ENCODE measurements around the gene APPL2. TPM values are rescaled to one million over a fixed set of nuclear protein-coding genes. Genes with fewer than 3 reads are reported as not detected.

APPL2 gene
- total and polyA plus RNA-seq, 2 donors (not counting 1 experiment from before 2014, with no cell fraction given): 20.5 to 58.3 TPM

DNA sequence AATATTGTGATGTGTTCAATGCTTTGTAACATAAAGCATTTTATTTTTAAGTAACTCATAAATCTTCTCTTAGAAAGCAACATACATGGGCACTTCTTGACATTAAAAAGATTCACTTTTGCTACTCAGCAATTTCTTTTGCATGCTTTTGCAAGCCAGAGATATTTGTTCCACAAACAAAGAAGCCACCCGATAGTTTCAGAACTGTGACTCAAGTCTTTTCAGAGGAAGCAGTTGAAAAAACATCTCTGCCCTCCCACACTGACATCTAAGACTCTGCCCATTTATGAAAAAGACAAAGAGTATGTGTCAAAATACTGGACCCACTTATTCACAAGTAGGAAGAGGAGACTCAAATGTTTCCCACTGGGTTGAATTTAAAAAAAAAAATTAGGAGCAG is 7.5 kb downstream of the APPL2 start:
- Mint-ChIP-seq H3K9me3 (ENCODE audit: insufficient read depth) (no peaks in the 10 kb centered on the region), H3K4me3 (no peak overlapping the region), H3K4me1 (peaks cover 29% of the 10 kb centered on the region), H3K27me3 (no peaks in the 10 kb centered on the region), H3K27ac (no peak overlapping the region)
- Histone ChIP-seq H3K4me3 (ENCODE audit: control extremely low read depth in 1 of 5, extremely low read depth in 1 of 5, insufficient read depth in 1 of 5, low read depth in 2 of 5, low read length in 4 of 5) (no peak overlapping the region), H3K27me3 (replicated peaks in 1 of 4; ENCODE audit: control extremely low read depth in 1 of 4, control insufficient read depth in 3 of 4, insufficient read depth in 4 of 4, low read length in 3 of 4) (no peaks in the 10 kb centered on the region), H3K27ac (ENCODE audit: low read length in 2 of 2) (no peak overlapping the region), H3K79me2 (ENCODE audit: control insufficient read depth, insufficient read depth, low read length) (peaks cover 62% of the 10 kb centered on the region), H3K4me2 (replicated peaks; ENCODE audit: low read depth, low read length, poor library complexity, severe bottlenecking) (no peak overlapping the region), H4K20me1 (ENCODE audit: control insufficient read depth, insufficient read depth, low read length, poor library complexity, severe bottlenecking) (peaks cover 15% of the 10 kb centered on the region), H3K9ac (ENCODE audit: low read length) (no peak overlapping the region), H3K36me3 (replicated peaks in 1 of 2; ENCODE audit: control extremely low read depth in 1 of 2, control insufficient read depth in 1 of 2, extremely low read depth in 1 of 2, insufficient read depth in 2 of 2, low read length in 1 of 2) (peaks cover 2 to 38% of the 10 kb centered on the region in 2 experiments), H2AFZ (ENCODE audit: insufficient read depth, low read depth, low read length, poor library complexity, severe bottlenecking) (no peak overlapping the region), H3K9me3 (ENCODE audit: control extremely low read depth in 1 of 3, control insufficient read depth in 2 of 3, insufficient read depth in 1 of 3, low read length in 2 of 3) (no peaks in the 10 kb centered on the region), H3K4me1 (ENCODE audit: control insufficient read depth in 2 of 2, insufficient read depth in 2 of 2, low read length in 2 of 2) (peaks cover 14 to 26% of the 10 kb centered on the region in 2 donors)
- ChIA-PET POLR2A (no interaction called here), CTCF (no interaction called here)
- 60% methylated on average over 1 of the region's 1 CpG for WGBS (ENCODE audit: insufficient coverage)
- DNase-seq (no peak), ATAC-seq (ENCODE audit: low read depth) (no peak)
- TF ChIP-seq EZH2 (IDR thresholded peaks at IDR 0.05; ENCODE audit: borderline replicate concordance, insufficient read depth, low read depth, low read length, poor library complexity, severe bottlenecking): no peak
- TF ChIP-seq, protein P1, sequence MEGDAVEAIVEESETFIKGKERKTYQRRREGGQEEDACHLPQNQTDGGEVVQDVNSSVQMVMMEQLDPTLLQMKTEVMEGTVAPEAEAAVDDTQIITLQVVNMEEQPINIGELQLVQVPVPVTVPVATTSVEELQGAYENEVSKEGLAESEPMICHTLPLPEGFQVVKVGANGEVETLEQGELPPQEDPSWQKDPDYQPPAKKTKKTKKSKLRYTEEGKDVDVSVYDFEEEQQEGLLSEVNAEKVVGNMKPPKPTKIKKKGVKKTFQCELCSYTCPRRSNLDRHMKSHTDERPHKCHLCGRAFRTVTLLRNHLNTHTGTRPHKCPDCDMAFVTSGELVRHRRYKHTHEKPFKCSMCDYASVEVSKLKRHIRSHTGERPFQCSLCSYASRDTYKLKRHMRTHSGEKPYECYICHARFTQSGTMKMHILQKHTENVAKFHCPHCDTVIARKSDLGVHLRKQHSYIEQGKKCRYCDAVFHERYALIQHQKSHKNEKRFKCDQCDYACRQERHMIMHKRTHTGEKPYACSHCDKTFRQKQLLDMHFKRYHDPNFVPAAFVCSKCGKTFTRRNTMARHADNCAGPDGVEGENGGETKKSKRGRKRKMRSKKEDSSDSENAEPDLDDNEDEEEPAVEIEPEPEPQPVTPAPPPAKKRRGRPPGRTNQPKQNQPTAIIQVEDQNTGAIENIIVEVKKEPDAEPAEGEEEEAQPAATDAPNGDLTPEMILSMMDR (IDR thresholded peaks at IDR 0.05): no peak
- intact Hi-C loops (cut with micrococcal nuclease): no loop called here

DNA sequence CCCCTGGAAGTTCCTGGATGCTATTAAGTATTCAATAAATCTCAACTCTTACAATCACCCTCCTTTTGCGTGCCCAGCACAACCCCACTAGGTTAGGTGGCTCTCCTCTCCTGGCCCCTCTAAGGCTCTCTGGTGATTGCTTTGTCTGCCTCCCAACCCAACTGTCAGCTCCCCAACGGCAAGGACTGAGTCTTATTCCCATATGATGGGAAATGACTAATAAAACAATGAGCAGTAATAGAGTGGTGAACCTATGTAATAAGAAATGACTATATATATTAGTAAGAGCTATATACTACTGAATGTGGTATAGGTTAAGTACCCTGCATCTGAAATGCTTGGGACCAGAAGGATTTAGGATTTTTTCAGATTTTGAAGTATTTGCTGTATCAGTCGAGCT is 8.1 kb downstream of the APPL2 start:
- no peaks in the 10 kb centered on the region for H3K9me3 ChIP-seq (ENCODE audit: control extremely low read depth in 1 of 3, control insufficient read depth in 2 of 3, insufficient read depth in 1 of 3, low read length in 2 of 3)
- H4K20me1 ChIP-seq (ENCODE audit: control insufficient read depth, insufficient read depth, low read length, poor library complexity, severe bottlenecking): peaks cover 19% of the 10 kb centered on the region
- no peak overlapping the region for H3K9ac ChIP-seq (ENCODE audit: low read length)
- Mint-ChIP-seq H3K4me1 (peaks cover 23% of the 10 kb centered on the region), H3K27ac (no peak overlapping the region), H3K27me3 (no peaks in the 10 kb centered on the region), H3K9me3 (ENCODE audit: insufficient read depth) (no peaks in the 10 kb centered on the region), H3K4me3 (no peak overlapping the region)
- ATAC-seq (ENCODE audit: low read depth) (no peak), DNase-seq (no peak)
- TF ChIP-seq, protein P1 (IDR thresholded peaks at IDR 0.05): no peak
- H3K79me2 ChIP-seq (ENCODE audit: control insufficient read depth, insufficient read depth, low read length): peaks cover 57% of the 10 kb centered on the region
- H3K4me2 ChIP-seq (replicated peaks; ENCODE audit: low read depth, low read length, poor library complexity, severe bottlenecking): no peak overlapping the region
- H3K27me3 ChIP-seq (replicated peaks in 1 of 4; ENCODE audit: control extremely low read depth in 1 of 4, control insufficient read depth in 3 of 4, insufficient read depth in 4 of 4, low read length in 3 of 4): no peaks in the 10 kb centered on the region
- ChIA-PET POLR2A (no interaction called here), CTCF (no interaction called here)
- intact Hi-C loops (cut with micrococcal nuclease): no loop called here
- H3K4me3 ChIP-seq (ENCODE audit: control extremely low read depth in 1 of 5, extremely low read depth in 1 of 5, insufficient read depth in 1 of 5, low read depth in 2 of 5, low read length in 4 of 5): no peak overlapping the region
- 100% methylated on average over 1 of the region's 3 CpGs for WGBS (ENCODE audit: insufficient coverage)
- peaks cover 10 to 19% of the 10 kb centered on the region in 2 donors for H3K4me1 ChIP-seq (ENCODE audit: control insufficient read depth in 2 of 2, insufficient read depth in 2 of 2, low read length in 2 of 2)
- H3K36me3 ChIP-seq (replicated peaks in 1 of 2; ENCODE audit: control extremely low read depth in 1 of 2, control insufficient read depth in 1 of 2, extremely low read depth in 1 of 2, insufficient read depth in 2 of 2, low read length in 1 of 2): peaks cover 2 to 38% of the 10 kb centered on the region in 2 experiments
- H3K27ac ChIP-seq (ENCODE audit: low read length in 2 of 2): no peak overlapping the region
- no peak overlapping the region for H2AFZ ChIP-seq (ENCODE audit: insufficient read depth, low read depth, low read length, poor library complexity, severe bottlenecking)

Data from B cell (primary cell).